NCI-H524 treated with DMSO at 0.1 percent for 48 hours (cell line): ENCODE data around the gene TANGO6.
A peak's percentile ranks its signal among the peaks of the same experiment; 100 is the strongest.

ENCODE experiments used
- DNase-seq: peaks from one replicate; lab custom pipeline; 2025; lab: John Stamatoyannopoulos, UW

The TANGO6 gene

DNA sequence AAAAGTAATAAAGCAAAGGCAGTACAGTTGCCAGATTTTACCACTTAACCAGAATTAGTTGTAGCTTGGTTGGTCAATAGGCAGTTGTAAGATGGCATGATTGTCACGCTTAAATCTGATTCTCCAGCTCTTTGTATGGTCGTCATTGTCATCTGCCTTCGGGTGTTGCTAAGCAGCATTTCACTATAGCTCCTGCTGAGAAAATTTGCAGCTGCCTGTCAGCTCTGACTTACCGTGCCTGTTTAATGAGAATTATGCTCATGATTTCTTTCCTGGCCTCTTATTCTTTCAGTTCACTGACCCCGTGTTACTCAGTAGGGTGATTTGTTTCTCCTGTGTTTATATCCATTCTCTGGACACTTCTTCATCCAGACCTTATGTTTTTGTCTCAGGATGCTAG is 66.7 kb downstream of the TANGO6 start:
- DNase-seq: no peak

DNA sequence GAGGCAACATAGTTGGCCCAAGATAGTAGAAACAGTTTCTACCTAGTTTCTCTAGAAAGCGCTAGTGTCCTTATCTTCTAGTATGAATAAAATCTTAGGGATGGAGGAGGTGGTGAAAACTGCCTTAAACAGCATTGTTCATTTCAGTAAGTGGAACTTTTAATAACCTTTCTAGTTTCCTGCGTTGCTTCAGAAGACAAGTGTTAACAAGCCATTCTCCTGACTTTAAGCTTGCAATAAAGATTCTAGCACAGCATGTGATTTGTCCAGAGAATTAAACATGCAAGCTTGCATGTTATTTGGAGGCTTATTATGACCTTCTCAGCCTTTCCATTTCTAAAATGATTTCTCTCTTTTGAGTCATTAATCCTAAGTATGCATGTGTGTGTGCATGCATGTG is 72.3 kb downstream of the TANGO6 start:
- DNase-seq: no peak

DNA sequence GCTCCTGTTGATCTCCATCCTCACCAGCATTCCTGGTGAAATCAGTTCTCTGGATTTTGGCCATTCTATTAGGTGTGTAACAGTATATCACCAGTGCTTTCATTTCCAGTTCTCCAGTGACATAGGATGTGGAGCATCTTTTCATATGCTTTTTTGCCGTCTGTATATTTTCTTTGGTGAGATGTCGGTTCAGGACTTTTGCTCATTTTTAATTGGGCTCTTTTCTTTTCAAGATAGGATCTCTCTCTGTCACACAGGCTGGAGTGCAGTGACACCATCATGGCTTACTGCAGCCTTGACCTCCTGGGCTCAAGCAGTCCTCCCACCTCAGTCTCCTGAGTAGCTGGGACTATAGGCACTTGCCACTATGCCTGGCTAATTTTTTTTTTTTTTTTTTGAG is 74.2 kb downstream of the TANGO6 start:
- no peak for DNase-seq

DNA sequence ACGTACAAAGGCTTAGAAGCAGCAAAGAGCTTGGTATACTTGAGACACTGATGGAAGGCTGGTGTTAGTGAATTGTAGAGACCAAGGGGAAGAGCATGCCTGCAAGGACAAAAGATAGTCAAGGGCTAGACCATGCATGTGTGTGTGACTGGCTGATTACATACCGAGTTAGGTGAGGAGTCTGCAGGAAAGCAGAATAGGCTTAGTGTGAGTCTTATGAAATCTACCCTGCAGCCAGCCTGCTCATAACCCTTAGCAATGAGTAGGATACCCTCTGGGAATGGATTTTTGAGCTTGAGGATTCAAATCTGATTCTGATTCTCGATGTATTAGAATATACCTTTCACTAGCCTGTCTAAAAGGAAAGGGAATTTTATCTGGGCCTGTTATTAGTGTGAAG is 77.0 kb downstream of the TANGO6 start:
- no peak for DNase-seq

DNA sequence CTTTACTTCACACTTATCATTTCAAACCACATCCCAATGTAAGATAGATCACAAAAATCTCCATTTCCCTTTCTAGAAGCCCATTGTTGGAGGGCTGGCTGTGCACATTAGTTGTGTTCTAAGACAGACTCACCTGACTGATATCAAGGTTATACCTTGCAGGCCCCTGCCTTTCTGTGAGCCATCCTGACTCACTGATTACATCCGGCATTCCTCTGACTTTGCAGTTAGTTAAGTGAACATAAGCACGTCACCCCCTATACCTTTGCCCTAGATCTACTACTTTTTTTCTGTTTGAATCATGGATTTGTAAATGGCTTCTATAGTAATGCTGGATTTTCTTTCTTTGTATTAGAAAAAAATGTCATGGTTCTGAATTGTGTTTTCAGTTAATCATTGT is 78.3 kb downstream of the TANGO6 start:
- DNase-seq: no peak

DNA sequence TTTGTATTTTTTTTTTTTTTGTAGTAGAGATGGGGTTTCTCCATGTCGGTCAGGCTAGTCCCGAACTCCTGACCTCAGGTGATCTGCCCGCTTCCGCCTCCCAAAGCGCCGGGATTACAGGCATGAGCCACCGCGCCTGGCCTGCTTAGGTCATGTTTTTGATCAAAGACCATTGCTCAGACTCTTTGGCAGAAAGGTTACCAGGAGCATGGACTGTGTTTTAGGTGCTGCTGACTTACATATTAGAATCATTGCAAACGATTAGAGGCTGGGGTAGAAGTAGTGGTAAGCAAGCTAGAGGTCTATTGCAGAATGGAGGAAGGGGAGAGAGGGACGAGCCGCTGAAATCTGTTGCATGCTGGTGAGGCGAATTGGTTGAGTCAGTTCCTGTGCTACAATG is 79.8 kb downstream of the TANGO6 start:
- no peak for DNase-seq

DNA sequence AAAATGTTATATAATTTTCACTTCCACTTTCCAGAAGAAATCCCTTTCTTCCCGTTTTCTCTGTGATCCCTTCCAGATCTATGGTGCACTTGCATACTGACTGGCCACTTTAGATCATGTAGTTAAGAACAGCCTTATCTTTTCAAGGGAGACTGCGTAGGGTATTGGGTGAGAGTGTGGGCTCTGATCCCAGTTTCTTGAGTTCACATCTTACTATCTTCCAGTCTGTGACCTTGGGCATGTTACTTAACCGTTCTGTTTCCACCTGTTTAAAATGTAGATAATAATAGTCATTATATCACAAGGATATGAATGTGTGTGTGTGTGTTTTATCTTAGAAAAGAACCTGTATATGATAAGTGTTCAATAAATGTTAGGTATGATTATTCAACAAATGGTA is 83.7 kb downstream of the TANGO6 start:
- DNase-seq: no peak

DNA sequence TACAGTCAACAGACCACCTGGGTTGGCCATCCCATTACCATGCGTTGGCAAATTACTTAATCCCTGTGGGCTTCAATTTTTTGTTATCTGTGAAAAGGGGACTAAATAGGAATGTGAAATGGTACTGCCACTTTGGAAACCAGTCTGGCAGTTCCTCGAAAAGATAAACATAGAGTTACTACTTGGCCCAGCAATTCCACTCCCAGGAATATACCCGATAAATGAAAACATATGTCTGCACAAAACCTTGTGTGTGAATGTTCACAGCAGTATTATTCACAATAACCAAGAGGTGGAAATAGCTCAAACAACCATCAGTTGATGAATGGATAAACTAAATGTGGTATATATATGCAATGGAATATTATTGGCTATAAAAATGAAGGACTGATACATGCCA is 87.9 kb downstream of the TANGO6 start:
- no peak for DNase-seq

DNA sequence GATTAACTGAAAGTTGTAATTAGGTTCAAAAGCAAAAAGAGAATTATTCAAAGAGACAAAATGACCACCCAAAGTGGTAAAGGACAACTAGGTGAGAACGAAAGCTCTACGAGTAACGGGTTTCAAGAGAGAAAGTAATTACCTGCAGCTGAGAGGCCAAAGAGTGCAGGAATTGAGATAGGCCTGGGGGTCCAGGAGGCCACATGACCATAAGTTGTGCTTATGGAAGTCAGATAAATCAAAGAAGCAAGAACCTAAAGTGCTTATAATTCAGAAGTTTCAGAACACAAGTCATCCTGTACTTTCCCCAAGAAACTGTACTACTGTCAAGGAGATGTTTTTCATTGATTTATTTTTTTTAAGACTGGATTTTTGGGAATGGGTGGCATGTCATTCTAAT is 91.1 kb downstream of the TANGO6 start:
- no peak for DNase-seq

DNA sequence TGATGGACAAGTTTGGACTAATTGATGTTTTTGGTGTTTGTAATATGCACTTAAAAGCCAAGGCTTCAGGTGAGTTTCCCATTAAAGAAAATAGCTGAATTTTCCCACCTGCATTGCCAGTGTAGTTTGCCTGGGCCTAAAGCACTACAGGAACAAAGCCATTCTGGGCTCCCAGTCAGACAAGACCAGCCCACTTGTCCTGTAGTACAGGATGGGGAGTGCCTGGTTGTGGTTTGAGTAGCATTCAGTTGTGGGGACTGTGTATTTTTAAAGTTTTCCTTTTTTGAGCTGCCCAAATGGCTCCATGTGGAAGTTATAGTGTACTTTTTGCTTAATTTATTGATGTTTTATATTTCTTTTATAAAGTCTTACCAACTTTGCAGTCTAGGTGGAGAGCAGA is 91.7 kb downstream of the TANGO6 start:
- no peak for DNase-seq

DNA sequence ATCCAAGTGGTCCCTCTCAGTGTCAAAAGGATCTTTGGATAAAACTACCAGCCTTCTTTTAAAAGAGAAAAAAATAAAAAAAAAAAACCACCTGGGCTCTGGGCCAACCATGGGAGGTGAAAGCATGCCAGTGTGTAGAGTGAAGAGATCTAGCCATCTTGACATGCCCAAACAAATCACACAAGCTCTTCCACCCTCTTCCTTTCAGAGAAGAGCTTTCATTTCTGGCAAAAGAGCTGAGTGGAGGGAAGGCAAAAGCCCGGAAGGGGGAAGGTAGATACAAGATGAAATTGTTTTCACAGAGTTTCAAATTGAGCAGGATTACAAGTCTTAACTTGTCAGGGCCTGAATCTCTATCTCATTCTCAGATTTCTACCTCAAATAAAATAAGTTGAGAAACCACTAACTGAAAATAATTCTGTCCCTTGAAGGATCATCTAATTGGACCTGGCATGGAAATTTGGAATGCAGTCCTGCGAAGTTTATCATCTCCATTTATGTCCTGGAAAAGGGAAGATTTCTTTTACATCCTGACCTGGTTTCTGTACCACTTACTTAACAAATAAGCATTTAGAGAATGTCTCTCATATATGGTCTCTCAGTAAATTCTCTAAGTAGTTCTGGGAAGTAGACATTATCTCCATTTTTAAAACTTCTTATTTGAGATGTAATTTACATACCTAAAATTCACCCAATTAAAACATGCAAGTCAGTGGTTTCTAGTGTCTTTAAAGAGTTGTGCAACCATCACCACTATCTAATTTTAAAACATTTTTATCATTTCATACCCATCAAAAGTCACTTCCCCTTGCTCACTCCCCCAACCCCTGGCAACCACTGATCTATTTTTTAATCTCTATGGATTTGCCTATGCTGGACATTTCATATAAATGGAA is 93.7 kb downstream of the TANGO6 start:
- DNase-seq: no peak

DNA sequence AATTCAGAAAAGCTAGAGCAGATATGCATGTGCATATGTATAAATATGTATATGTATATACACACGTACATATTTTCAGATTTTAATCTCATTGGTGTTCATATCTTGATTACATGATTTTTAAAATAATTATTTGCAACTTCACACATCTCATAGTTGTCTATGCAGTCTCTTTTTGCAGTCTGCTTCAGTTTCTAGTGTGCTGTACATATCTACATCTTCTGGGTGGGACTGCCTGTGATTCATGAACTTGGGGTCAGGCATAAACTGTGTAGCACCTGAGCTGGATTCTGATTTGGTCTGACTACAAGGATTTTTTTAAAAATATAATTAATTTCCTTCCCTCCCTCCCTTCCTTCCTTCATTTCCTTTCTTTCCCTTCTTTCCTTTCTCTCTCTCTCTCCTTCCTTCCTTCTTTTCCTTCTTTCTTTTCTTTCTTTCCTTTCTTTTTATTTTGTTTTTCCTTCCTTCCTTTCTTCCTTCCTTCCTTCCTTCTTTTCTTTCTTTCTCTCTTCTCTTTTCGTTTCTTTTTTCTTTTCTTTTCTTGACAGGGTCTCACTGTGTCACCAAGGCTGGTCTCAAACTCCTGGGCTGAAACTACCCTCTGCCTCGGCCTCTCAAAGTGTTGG is 96.5 kb downstream of the TANGO6 start:
- DNase-seq: no peak

DNA sequence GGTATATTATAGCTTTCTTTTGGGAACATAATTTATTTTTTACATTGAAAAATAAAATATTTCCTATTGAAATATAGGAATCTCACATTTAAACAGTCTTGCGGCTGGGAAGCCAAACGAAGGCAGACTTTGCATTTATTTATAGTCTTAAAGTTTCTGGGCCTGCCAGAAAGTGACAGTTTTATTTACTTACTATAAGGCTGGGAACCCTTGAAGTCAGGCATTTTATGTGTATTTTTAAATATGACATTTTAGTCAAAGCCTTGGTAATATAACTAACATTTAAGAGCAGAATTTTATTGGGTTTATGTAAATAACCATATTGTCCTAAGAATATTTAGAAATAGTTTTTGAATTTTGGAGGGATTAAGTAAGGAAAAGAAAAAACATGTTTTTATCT is 97.5 kb downstream of the TANGO6 start:
- no peak for DNase-seq

DNA sequence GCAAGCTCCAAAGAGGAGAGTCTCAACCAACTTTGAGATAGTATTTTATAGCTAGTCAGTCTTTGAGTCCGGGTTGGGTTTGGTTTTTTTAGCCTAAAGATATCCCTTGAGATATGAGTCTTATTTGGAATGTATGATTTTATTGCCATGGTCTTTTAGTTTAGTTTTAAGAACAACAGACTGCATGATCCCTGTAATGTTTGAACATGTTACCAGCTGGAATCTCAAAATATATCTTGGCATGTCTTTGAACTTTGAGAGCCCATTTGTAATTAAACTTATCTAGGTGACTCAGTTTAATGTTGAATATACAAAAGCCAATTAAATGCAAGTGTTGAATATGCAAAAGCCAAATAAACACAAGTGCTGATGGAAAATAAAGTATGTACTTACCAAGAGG is 100.6 kb downstream of the TANGO6 start:
- no peak for DNase-seq

DNA sequence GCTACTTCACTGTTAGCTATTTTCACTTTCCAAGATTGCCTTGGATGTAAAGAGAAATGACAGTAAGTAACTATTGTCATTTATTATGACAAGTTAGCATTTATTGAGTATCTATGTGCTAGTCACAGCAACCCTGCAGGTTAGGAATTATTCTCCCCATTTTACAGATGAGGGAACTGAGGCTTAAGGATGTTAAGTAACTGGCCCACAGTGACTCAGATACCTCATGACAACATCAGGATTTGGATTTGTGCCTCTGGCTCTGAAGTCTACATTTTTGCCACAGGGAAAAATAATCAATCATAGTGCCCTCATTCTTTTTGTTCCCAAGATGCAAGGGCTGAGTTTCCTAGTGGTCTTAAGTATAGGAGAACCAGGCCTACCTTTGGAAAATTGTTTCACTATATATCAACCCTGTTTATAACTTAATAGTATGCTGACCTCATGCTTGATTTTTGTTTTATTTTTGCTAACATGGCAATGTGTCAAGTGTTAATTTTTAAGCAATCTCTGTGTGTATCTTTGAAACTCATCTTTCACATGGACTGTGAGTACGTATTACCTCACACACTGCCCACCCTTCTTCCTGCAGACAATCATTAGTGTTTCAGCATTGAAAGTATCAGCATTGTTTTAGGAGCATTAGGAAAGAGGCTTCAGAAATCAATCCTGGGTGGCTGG is 105.0 kb downstream of the TANGO6 start:
- no peak for DNase-seq

DNA sequence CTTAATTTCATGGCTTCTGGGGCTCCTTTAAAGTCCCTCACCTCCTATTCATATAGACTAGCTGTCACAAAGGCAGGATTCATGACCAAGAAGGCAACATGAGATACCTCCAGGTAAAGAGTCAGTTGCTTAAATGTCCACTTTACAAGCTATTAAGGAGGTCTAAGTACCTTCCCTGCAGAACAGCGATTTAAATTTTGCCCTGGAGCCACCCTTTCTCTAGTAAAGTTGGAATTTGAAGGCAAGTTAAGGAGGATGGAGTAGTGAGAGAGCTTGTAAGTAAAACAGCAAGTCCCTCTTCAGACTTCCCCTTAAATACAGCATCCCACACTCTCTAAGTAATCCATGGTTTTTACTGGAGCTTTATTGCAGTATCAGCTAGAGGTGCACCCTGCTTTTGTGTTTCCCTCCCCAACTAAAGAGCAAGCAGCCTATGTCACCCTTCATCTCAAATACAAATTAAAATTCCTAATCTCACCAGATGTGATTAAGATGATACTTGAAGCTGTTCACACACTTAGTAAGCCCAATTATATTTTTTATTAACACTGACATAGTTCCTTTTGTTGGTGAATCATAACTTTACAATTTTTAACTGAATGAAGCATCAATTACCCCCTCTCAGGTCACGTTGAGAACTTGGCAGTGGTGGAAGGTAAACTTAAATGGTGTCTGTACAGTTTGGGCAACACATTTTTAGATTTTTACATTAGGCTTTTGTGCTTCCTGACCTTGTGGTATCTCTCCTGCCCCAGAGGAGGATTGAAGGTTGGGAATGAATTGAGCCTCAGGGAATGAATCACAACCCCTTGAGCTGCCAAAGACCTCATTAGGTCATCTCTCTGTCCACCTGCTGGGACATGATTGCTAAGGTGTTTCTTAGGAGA is 108.9 kb downstream of the TANGO6 start:
- peak; percentile 43 for DNase-seq

DNA sequence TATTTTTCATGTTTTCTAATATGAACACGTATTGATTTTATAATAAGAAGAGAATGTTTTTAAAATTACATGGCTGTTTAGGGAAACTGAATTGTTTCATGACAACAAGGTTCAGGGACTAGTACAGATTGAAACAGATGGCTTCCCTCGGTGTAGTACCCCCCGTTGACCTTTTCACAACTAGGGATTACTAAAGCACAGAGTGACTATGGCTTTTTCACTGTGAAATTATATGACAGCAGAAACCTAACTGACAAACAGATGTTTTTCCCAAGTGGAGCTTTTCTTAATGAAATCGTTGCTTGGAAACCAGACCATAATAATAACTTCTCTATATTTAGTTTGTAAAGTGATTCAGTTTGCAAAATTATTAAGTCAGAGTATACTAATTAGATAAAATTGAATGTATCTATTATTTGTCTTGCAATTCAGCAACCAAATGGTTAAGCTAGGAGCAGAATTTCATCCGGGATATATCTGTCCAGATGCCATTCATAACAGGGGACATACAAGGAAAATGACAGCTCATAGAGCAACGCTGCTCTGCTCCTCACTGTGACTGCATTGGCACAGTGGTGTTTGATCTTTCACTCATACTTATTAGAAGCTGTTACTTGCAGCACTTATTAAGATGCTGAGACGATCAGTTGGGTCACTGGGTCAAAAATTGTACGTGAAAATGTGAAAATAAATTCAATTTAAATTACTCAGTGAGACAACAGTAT is 111.7 kb downstream of the TANGO6 start:
- DNase-seq: peak; percentile 99

DNA sequence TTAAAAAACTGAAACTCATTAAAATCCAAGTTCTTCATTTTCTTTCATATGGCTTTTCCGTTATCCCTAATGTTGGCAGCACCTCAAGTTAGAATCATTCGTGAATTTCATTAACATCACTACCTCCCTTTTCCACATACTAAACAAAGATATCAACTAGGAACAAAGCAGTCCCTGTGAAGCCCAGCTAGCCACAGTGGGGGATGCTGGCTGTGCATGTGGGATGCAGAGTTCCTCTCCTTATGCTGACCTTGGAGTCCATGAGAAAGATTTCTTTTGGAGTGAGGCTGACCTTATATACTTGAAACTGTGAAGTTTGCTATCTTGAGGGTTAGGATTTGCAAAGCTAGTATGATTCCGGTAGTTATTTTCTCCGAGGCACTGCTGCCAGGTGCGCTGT is 117.6 kb downstream of the TANGO6 start:
- no peak for DNase-seq

DNA sequence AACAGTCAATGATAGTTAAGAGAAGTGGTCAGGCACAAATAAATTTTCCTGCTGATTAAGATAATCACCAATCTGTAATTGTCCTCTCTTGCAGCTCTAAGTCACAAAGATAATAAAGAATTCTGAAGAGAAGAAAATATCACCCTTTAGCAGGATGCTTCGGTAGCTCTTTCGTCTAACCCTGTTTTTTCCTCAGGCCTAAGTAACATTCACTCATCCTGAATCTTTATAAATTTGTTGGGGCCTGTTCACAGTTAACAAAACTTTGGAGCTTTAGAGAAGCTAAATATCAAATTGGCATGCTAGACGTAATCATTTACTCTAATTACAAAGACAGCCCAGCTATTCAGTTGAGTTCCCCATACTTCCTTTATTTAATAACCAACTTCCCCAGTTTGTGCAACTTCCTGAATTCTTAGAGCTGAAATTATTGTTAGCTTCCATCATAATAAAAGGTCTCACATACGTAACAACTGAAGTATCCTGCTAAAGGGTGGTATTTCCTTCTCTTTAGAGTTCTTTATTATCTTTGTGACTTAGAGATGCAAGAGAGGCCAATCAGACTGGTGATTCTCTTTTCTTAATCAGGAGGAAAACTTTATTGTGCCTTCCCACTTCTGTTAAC is 118.6 kb downstream of the TANGO6 start:
- no peak for DNase-seq

DNA sequence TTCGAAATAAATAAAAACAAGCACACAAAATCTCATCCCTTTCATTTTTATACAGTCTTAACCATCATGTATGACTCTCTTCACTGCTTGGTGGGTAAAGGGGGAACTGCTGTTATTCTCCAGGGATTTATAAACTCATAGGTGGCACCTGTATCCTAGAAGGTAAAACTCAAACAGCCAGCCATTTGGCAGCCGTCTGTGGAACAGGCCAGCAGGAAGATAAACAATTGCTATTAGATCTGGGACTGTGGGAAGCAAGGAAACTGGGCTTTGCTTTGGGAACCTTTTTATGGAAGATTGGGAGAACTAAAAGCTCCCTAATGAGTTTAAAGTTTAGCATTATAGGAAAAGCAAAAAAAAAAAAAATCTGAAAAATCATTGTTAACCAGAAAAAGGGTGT is 126.0 kb downstream of the TANGO6 start:
- DNase-seq: no peak

DNA sequence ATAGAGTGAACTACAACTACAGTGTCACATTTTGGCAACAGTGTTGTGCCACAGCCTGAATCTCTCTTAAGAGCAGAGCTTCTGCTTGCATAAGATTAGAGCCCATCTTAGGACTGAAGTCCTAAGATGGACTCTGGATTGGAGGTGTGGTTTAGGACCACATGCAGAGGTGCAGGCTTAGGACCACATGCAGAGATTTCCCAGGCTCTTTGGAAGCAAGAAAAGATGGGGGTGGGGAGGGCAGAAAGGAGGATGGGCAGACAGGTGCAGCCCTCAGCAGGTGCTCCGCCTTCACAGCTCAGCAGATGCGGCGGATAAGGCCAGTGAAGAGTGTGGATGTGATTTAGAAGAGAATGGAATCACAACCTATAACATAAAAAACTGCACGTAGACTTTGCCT is 128.7 kb downstream of the TANGO6 start:
- peak; percentile 33 for DNase-seq
